HG03558 (cell line): ENCODE data around the gene TCF4.

Experiments
- ATAC-seq: cut with Tn5 transposase; IDR thresholded peaks from one replicate; pipeline ENCODE4 v1.9.1; 2021; ENCODE audit warnings: moderate number of reproducible peaks; ENCODE audit not compliant: unreplicated experiment; ENCODE audit errors: extremely low read depth

TCF4 gene

DNA sequence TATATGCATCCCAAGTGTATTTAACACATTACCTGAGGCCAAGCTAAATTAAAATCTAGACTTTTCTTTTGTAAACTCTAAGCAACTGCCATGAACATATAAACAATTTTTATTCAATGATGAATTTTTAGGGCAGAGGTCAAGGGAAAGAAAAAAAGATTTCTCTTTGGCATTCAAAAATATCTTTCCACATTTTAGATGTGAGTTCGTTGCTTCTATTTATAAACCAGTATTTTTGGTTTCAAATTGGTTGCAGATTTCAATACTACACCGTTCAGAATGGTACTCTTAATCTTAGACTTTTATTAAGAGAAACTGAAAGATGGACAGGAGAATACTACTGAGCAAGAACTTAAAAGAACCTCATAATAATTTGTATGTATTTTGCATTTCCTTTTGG is 335.1 kb downstream of the TCF4 start:
- ATAC-seq, result no peak

DNA sequence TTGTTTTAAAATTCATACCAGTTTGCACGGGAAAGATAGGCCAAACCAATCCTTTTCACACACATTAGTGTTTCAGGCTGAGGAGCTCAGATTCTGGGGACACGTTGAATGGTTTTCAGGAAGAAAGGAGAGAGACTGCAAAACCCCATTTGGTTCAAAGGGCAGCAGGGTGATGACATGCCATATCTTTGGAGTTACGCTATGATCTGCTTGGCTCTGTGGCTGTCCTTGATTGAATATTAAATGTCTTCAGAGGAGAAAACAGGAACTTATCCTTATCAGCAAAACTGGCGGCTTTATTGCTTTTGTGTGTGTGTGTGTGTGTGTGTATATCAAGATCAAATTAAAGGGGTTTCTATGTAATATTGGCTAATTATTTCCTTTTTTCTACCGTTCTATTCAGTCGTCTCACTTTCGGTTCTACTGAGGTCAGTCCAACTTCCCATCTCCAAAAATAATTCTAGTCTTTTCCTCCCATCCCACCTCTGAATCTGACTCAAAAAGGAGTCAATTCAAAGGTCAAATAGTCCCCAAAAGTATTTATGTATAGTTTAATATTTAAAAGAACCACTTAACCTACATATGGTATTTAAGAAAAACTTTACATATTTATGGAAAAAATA is 335.8 kb downstream of the TCF4 start:
- ATAC-seq, result no peak

DNA sequence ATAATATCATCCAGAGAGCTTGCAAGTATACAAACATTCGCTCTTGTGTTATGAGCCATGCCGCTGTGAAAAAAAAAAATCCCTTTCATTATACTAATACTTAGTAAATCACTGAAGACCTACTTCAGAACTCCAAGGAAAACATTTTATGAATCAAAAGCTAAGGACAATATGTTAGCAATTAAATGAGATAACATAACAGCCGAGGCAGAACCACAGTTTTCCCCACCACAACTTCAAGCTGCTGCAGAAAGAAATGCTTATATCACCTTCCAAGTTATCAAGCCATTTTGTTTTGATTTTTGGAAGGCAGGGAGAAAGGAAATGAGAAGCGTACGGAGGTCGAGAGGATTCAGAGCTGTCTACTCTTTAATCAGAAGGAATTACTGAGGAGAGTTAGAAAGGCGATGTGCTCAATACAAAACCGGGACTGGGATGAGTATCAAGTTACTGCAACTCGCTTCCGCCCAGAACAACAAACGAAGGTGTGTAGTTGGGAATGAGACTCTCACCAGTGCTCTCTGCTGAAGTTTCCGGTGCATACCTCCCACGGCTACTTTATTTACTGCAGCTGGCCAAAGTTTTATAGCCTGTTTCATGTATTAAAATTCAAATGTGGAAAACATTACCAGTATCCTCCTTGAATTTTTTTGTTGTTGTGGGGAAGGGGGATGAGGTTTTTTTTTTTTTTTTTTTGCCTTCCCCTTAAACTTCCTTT is 336.6 kb downstream of the TCF4 start:
- ATAC-seq, result no peak

DNA sequence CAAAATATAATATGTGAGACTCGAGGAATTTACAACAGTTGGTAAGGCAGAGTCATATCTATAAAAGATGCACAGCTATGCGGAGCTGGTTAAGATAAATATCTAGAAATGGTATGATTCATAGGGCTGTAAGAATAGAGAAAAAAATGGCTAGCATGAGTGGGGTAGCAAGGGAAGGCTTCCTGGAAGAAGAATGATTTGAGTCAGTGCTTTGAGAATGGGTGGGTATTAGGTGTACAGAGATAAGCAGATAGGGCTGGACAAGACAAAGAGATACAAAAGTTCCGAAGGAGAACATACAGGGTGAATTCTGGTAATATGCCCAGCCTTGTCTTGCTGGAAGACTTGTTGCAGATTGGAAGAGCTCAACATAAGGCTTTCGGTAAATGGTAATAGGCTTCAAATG is 337.2 kb downstream of the TCF4 start:
- ATAC-seq, result peak; percentile 22

DNA sequence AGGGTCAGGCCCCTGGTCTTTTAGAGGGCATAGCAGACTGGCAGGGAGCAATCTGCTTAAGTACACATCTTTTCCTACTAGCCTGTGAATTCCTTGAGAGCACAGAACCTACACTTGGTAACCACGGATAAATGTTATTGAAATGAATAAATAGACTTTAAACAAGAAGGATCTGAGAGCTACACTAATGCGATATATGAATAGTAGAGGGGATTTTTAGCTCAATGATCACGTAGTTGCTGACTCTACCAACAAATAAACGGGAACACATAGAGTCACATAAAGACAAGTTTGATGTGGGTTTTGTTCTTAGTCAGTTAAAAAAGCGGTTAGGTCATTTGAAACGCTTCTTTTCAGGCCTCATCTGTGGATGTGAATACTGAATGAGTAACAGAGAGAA is 338.4 kb downstream of the TCF4 start:
- ATAC-seq, result peak; percentile 34

DNA sequence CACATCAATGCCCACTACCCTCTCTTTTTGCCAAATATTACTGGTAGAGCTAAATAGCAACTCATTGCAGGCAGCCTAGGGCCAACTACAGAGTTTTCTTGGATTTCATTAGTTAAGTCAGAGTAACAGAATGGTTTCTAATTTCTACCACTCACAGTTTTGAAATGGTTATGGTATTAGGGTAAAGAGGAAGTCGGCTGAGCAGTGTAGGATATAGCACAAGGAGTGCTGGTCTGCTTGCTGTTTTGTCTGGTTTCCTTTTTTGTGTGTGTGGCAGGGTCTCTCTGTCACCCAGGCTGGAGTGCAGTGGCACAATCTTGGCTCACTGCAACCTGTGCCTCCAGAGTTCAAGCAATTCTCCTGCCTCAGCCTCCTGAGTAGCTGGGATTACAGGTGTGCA is 339.5 kb downstream of the TCF4 start:
- ATAC-seq, result no peak

DNA sequence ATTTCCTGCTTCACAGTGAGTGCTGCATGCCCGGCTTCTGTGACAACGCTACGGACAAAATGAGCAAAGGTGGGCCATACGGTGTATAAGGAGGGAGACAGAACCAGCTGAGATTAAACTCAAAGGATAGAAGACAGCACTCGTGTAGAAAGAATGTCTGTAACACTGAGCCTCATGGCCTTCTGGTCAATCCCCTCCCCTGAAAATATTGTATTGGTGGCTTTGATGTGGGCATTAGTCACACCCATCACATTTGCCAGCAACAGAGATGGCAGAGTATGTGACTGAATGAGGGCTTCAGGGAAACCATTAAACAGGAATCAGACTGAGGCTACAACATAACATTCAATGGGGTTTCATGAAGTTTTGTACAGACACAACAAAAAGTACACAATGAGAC is 341.0 kb downstream of the TCF4 start:
- ATAC-seq, result no peak

DNA sequence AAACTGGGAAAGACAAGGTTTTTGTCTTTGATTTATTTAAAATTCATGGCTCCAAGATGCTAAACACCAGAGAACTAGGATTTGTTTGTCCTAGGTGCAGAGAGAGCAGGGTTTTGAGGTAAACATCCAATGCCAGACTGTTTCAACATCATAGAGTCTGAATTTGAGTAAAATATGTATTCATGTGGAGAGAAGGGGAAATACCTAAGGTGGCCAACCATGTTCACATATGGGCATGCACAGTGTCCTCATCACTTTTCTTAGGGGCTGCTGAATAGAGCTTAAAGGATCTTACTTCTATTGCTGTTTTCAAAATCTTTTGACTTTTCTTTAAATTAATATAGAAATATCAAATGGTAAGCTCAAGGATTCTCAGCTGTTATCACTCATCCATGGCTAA is 341.7 kb downstream of the TCF4 start:
- ATAC-seq, result peak; percentile 31

DNA sequence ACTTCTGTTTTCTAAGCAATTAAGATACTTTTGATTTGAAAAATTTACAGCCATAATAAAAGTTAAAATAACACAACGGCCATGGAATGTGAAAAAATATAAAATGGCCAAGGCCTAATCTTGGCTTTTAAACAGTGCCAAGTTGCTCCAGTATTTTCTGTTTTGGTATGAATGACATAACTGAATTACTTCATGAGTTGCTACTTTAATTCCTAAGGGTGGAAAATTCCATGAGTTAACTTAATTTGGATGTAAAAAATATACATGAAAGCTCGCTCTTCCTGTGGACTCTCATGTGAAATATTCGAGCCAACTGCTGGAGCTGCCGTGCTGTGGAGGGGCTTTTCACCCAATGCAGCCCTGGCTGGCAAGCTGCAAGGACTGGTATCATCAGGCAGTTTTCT is 342.8 kb downstream of the TCF4 start:
- no peak for ATAC-seq

DNA sequence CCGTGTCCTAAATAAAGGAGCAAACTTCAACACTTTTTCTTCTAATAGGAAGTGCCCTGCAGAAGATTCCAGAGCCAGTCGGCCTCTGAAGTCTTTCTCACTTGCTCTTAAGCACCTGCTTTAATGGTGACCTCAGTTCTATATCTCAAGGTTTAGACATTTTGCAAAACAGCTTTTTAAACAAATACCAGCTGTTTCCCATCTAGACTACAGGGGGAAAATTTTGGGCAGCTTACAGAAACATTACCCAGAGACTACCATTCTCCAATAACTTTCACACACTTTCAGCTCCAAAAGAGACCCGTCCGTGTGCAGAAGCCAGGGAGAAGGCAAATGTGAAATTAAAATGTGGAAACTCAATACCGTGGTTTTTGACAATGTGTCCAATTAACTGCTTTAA is 343.4 kb downstream of the TCF4 start:
- no peak for ATAC-seq

DNA sequence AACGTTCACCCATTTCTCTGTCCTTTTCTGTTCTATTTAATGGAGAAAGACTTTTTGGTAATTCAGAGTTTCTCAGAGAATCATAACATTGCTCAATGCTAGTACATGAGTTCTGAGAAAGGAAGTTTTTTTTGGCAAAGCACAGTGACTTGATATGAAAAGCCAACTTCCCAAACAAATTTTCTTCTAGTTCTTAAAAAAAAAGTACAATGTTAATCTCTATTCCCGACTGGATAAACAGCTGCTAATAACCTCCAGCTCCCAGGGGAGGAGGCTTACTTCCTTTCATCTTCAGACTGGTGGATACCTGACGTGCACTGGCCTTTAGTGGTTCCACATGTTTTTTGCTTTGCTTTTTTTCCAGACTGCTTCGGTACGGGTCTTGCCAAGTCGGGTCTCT is 344.1 kb downstream of the TCF4 start:
- ATAC-seq, result no peak

DNA sequence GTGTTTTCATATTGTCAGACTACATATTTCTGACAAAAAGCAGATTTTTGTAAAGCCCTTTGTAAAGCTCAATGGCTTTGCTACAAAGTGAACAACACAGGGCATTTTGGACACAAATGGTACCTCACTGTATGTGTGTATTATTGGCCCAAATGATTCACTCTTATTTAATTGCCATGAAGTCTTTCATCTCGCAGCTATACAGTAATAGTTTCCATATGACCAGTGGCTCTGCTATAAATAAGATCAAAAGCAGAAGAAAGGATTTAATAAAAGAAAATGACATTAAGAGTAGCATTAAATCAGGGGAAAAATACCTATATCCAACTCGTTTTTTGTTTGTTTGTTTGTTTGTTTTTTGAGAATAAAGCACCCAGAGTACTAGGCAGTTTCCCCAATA is 344.7 kb downstream of the TCF4 start:
- ATAC-seq, result no peak

DNA sequence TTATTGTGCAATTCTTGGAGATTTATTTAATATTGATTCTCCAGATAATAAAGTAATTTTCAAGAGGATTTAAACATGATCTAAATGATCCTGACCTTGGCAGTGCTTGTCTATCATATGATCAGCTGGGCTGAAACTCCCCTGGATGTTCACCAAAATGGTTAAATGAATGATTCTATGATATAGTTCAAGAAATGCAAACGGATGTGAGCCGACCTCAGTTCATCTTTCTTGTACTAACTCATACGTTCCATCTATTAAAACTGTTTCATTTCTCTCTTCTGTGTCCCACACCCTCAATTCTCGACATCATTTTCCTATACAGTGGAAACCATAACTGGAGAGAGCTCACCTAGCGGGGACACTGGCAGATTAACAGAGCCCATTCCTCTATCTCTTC is 347.0 kb downstream of the TCF4 start:
- ATAC-seq, result peak; percentile 38

DNA sequence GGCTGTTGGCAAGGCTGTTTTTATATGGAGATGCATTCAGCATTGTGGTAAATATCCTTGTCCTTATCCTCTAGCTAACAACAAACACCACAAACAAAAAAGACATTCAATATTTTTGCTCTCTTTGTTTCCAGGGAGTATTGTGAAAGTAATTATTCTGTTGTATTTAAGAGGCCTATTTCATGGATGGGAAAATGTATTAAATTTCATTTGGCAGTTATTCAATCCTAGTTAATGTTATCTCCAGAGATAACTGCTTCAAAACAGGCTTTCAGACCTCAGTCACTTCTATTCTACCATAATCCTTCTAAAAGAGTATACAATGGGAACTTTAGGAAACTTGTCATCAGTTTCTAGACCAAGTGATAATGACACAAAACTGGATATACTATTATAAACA is 348.3 kb downstream of the TCF4 start:
- no peak for ATAC-seq

DNA sequence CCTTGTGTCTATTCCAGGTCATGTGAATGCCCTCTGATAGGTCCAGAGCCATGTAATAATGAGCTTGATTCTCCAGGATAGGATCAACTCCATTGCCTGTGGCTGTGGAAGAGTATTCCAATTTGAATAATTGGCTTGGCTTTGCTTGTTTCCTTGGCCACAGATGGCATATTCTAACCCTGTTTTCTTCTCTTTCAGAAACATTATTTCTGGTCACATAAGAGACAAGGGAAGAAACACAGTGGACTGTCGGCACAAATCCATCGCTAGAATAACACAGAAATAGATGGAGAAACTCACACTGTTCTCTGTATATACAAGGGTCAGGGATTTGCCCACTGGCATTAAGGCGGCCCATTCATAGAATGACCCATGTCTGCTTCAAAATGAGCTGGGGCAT is 350.3 kb downstream of the TCF4 start:
- no peak for ATAC-seq

DNA sequence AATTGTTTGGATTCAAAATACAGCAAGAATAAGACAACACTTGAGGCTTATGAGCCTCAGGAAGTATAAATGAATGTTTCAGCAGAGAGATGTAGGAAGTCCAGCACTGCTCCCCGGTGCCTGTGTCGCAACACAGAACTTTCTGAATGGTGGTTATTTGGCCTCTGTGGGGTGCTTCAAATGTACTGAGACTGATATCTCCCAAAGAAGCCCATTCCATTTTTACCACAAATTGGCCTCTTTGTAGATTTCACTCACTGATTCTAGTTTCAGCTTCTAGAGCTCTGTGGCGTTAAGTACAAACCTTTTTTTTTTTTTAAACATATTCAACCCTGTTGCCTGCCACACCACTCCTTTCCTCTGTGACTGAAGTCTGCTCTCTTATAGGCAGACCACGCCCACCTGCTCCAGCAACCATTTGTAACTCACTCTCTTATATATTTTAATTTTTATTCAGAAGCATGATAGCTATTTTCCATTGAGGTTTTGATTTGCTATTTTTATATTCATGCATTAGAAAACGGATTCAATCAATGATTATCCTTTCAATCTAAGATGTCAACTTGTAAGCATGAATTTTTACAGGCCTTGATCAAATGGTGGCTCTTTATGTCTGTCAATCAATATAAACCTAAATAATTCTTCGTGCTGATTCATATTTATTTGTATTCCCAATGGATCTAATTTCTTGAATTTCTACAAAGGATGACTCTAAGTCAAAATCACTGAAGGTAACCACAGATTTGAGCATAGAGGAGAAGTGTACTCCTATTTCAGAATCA is 351.7 kb downstream of the TCF4 start:
- ATAC-seq, result no peak

DNA sequence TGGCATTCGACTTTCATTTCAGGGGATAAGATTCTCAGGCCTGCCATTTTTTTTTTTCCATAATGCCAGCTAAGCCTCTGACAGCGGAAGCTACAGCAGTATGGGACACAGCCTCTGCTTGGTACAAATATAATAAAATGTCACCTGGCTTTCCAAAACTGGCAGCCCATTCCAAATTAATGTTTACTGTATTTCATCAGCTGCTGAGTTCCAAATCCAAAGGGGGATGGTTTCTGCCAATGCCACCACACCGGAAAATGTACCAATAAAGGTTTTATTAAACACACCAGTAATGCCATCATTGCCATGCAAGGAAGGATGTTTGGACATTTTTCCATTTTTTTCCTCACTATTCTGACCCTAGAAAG is 352.9 kb downstream of the TCF4 start:
- ATAC-seq, result no peak

DNA sequence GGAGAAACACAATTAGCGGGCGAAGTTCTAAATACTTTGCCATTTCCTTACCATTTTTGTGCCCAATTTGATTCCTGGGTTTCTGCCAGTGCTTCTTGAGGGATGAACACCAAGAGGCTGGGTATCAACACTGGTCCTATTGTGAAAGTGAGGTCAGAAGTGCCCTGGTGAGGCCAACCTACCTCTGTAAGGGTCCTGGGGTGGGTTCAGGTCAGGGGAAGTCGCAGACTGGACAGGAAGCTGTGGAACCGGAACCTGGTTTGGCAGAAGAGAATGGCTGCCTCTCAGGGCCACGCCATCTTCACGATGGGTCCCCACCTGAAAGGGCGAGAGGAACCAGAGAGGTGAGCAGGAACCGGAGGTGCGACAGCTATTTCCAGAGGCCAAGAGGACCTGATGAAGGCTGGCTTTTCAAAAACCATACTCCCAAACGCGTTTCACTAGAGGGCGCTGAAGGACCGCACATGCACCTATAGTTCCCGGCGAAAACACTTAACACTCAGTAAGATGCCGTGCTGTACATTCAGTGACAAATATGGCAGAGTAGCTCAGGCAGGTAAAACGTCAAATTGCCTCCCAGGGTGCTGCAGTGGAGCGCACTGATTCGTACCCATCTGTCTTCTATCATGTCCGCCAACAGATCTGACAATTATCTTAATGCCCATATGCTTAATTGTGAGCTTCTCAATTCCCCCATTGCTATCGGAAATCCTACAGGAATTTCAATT is 353.5 kb downstream of the TCF4 start:
- peak; percentile 38 for ATAC-seq

DNA sequence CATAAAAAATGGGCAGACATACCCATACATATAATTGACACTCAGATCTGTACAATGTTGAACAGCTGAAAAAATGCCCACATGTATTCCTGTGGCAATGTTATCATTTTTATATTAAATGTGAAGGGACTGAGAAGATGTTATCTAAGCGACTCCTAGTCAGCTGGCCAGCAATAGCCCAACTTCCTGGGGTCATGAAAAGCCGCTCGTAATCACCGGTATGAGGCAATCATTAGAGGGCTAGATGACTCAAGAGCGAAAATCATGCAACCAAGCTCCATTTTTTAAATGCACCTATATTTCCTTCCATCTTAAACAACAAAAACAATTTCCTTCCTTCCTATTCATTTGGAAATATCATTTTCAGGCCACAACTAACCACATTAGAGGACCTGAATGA is 354.1 kb downstream of the TCF4 start:
- no peak for ATAC-seq

DNA sequence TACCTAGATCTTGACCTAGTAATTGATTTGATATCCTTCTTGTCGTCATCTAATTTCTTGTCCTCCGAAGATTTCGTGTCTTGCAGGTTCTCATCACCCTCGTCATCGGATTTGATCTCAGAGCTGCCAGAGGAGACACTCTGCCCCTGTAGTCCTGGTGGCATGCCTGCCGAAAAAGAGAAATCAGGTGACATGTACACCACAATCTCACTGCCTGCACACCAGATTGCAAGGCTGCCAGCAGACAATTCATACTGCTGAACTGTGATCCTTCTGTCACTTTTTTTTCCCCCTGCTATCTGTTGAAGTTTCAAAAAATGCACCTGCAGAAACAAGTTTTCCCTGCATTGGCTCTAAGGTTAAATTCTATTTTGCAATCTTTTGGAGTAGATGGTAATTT is 355.5 kb downstream of the TCF4 start:
- ATAC-seq, result no peak

DNA sequence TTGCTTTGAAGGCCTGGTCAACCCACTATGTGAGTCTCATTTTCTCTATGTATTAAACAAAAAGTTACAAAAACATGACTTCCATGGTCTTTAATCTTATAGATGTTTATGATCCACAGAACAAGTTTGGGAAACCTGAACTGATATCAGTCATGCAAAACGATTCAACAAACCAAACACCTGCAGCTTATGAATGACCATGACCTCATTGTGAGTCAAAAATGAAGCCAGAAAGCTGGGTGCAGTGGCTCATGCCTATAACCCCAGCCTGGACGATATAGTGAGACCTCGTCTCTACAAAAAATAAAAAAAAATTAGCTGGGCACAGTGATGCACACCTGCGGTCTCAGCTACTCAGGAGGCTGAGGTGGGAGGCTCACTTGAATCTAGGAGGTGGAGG is 358.3 kb downstream of the TCF4 start:
- ATAC-seq, result no peak
